ENCODE results near the gene HS1BP3. TPM values are rescaled to one million over a fixed set of nuclear protein-coding genes. Genes with fewer than 3 reads are reported as not detected.

HS1BP3 gene
- total RNA-seq, 1 donor from 2014 or later = 20.1 TPM

- intact Hi-C loops (cut with DNase I) = no loop called here
- ATAC-seq (no peak), DNase-seq (ENCODE audit: missing footprints) (peak; percentile 33)
Observed at GRCh38 chr2:20585710-20586594, 64.9 kb downstream of the HS1BP3 start.

GRCh38 chr2:20585359-20585709, 65.6 kb downstream of the HS1BP3 start:
- DNase-seq (ENCODE audit: missing footprints) (no peak), ATAC-seq (no peak)
- intact Hi-C loops (cut with DNase I) = no loop called here

- intact Hi-C loops (cut with DNase I) = no loop called here
- DNase-seq (ENCODE audit: missing footprints) = peak; percentile 21
- ATAC-seq = peak; percentile 43
Observed at GRCh38 chr2:20584399-20585358, 66.2 kb downstream of the HS1BP3 start.

- DNase-seq (ENCODE audit: missing footprints) (peak; percentile 2), ATAC-seq (no peak)
- intact Hi-C loops (cut with DNase I) = no loop called here
Observed at GRCh38 chr2:20584045-20584398, 66.9 kb downstream of the HS1BP3 start.

- DNase-seq (ENCODE audit: missing footprints) = peak; percentile 59
- intact Hi-C loops (cut with DNase I) = no loop called here
- ATAC-seq = no peak
Observed at GRCh38 chr2:20583425-20583881, 67.4 kb downstream of the HS1BP3 start.

- DNase-seq (ENCODE audit: missing footprints) (peak; percentile 46), ATAC-seq (no peak)
- intact Hi-C loops (cut with DNase I) = no loop called here
Observed at GRCh38 chr2:20582600-20583221, 68.2 kb downstream of the HS1BP3 start.

GRCh38 chr2:20580690-20581437, 70.0 kb downstream of the HS1BP3 start:
- no peak for ATAC-seq
- intact Hi-C loops (cut with DNase I) = no loop called here
- DNase-seq (ENCODE audit: missing footprints) = peak; percentile 51

- ATAC-seq (no peak), DNase-seq (ENCODE audit: missing footprints) (peak; percentile 30)
- intact Hi-C loops (cut with DNase I) = loop anchor here (1.0 to 5.0 kb wide), 3 partner anchors 19 to 128 kb away; no protein-coding TSS in a partner anchor
Observed at GRCh38 chr2:20579866-20580265, 71.0 kb downstream of the HS1BP3 start.

GRCh38 chr2:20578895-20579825, 71.7 kb downstream of the HS1BP3 start:
- ATAC-seq = peak; percentile 90
- intact Hi-C loops (cut with DNase I) = loop anchor here (1.0 to 5.0 kb wide), 3 partner anchors 20 to 127 kb away; no protein-coding TSS in a partner anchor

GRCh38 chr2:20578266-20578894, 72.5 kb downstream of the HS1BP3 start:
- DNase-seq (ENCODE audit: missing footprints) (no peak), ATAC-seq (no peak)
- intact Hi-C loops (cut with DNase I) = loop anchor here (5.0 kb wide), 1 partner anchor 126 kb away; no protein-coding TSS in a partner anchor

More at GRCh38 chr2:20578895-20579825, 71.7 kb downstream of the HS1BP3 start:
- peak; percentile 89 for DNase-seq (ENCODE audit: missing footprints)

GRCh38 chr2:20577495-20578235, 73.2 kb downstream of the HS1BP3 start:
- intact Hi-C loops (cut with DNase I) = loop anchor here (5.0 kb wide), 1 partner anchor 125 kb away; no protein-coding TSS in a partner anchor
- ATAC-seq (no peak), DNase-seq (ENCODE audit: missing footprints) (no peak)

GRCh38 chr2:20576598-20577115, 74.2 kb downstream of the HS1BP3 start:
- intact Hi-C loops (cut with DNase I) = loop anchor here (5.0 kb wide), 1 partner anchor 124 kb away; no protein-coding TSS in a partner anchor
- ATAC-seq = no peak
- DNase-seq (ENCODE audit: missing footprints) = no peak

GRCh38 chr2:20575935-20576597, 74.8 kb downstream of the HS1BP3 start:
- ATAC-seq = no peak
- intact Hi-C loops (cut with DNase I) = loop anchor here (5.0 kb wide), 1 partner anchor 124 kb away; no protein-coding TSS in a partner anchor
- DNase-seq (ENCODE audit: missing footprints) = no peak

GRCh38 chr2:20575414-20575813, 75.5 kb downstream of the HS1BP3 start:
- DNase-seq (ENCODE audit: missing footprints) = no peak
- intact Hi-C loops (cut with DNase I) = loop anchor here (5.0 kb wide), 1 partner anchor 123 kb away; no protein-coding TSS in a partner anchor
- no peak for ATAC-seq

- intact Hi-C loops (cut with DNase I) = loop anchor here (5.0 kb wide), 1 partner anchor 123 kb away; no protein-coding TSS in a partner anchor
- ATAC-seq = no peak
- no peak for DNase-seq (ENCODE audit: missing footprints)
Observed at GRCh38 chr2:20574930-20575329, 76.0 kb downstream of the HS1BP3 start.

Measured in Right ventricle myocardium inferior (tissue), 1 donor.